ENCODE data around the gene CLPTM1L.

- TF ChIP-seq POLR2AphosphoS5 (IDR thresholded peaks at IDR 0.05; ENCODE audit: low read depth, low read length) = no peak
- no peak for TF ChIP-seq POLR2A (IDR thresholded peaks at IDR 0.05; ENCODE audit: low read depth, low read length)
Observed at GRCh38 chr5:1375871-1376810, 31.2 kb upstream of the CLPTM1L start.
